ENCODE measurements around the gene LRP8. TPM values are rescaled to one million over a fixed set of nuclear protein-coding genes. Genes with fewer than 3 reads are reported as not detected.

LRP8 gene
- total RNA-seq, 1 experiment from 2014 or later, result 28.6 TPM

DNA sequence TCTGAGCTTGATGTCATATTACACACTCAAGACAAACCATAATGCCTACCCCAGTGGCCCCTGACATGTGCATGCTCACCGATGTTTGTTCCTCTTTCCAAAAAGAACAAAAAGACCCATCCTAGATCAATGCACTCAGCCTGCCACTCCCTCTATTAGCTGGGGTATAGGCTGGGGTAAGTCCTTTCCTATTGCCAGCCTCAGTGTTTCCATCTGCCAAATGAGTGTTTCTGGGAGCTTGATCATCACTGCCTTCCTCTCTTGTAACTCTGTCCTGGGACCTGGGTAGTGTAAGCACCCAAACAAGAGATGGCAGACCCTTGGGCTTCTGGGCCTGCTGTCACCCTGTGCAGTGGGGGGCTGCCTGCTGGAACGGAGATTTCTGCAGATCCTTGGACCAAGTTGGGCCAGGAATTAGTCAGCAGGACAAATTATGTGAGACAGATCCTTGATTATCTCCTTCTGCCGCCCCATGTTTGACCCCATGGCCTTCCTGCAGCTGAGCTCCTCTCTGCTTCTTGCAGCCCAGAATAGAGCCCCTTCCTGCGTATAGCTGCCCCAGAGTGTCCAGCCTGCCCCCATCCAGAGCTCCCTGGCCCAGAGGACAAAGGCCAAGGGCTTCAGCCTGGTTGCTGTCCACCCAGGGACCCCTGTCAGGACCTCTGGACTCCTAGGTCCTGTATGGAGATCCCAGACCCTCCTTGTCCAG lies 31.5 kb upstream of the LRP8 start:
- intact Hi-C loops (cut with micrococcal nuclease; ENCODE audit: unreplicated experiment) (no loop called here), in situ Hi-C loops (cut with HindIII; ENCODE audit: low pct_unique_long_range_greater_than_20kb, low sequenced_read_pairs) (no loop called here)
- DNase-seq (ENCODE audit: low read depth, low spot score) (no peak), ATAC-seq (no peak; the same call in 1 of the 2 replicates)
- no peak overlapping the region for H3K4me3 ChIP-seq (ENCODE audit: low read depth in 2 of 2, low read length in 2 of 2)
- H3K4me1 ChIP-seq (ENCODE audit: control insufficient read depth, insufficient read depth, low read length), result no peaks in the 10 kb centered on the region
- POLR2A ChIA-PET, result no interaction called here
- BruUV-seq (replicated peaks), result no TSS peak
- H3K27me3 ChIP-seq (ENCODE audit: control insufficient read depth, insufficient read depth, low read length), result peaks cover 12% of the 10 kb centered on the region
- H3K9me3 ChIP-seq (ENCODE audit: control insufficient read depth, insufficient read depth, low read depth, low read length), result no peaks in the 10 kb centered on the region
- H3K36me3 ChIP-seq (ENCODE audit: control insufficient read depth, insufficient read depth, low read length), result no peaks in the 10 kb centered on the region
- no peak overlapping the region for H3K27ac ChIP-seq (ENCODE audit: low read length)
- no peak for TF ChIP-seq REST (IDR thresholded peaks at IDR 0.05; ENCODE audit: insufficient read depth in 1 of 2, low read depth in 2 of 2, low read length in 1 of 2)
- TF ChIP-seq, protein P1, sequence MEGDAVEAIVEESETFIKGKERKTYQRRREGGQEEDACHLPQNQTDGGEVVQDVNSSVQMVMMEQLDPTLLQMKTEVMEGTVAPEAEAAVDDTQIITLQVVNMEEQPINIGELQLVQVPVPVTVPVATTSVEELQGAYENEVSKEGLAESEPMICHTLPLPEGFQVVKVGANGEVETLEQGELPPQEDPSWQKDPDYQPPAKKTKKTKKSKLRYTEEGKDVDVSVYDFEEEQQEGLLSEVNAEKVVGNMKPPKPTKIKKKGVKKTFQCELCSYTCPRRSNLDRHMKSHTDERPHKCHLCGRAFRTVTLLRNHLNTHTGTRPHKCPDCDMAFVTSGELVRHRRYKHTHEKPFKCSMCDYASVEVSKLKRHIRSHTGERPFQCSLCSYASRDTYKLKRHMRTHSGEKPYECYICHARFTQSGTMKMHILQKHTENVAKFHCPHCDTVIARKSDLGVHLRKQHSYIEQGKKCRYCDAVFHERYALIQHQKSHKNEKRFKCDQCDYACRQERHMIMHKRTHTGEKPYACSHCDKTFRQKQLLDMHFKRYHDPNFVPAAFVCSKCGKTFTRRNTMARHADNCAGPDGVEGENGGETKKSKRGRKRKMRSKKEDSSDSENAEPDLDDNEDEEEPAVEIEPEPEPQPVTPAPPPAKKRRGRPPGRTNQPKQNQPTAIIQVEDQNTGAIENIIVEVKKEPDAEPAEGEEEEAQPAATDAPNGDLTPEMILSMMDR (IDR thresholded peaks at IDR 0.05), result no peak
- TF ChIP-seq POLR2AphosphoS5 (IDR thresholded peaks at IDR 0.05; ENCODE audit: low read depth, low read length), result no peak
- TF ChIP-seq SIN3A (IDR thresholded peaks at IDR 0.05; ENCODE audit: borderline replicate concordance, insufficient read depth, low read depth, low read length), result no peak
- no peak for TF ChIP-seq TCF7L2 (IDR thresholded peaks at IDR 0.05; ENCODE audit: low read depth, low read length)
- CTCF ChIA-PET, result interaction anchor here (0.6 kb wide), 1 partner anchor 16 kb away, joined by 7 read pairs; no protein-coding TSS in a partner anchor

GRCh38 chr1:53356637-53357036 lies 28.8 kb upstream of the LRP8 start:
- no peak overlapping the region for H3K27ac ChIP-seq (ENCODE audit: low read length)
- no peaks in the 10 kb centered on the region for H3K4me1 ChIP-seq (ENCODE audit: control insufficient read depth, insufficient read depth, low read length)
- POLR2A ChIA-PET, result no interaction called here
- in situ Hi-C loops (cut with HindIII; ENCODE audit: low pct_unique_long_range_greater_than_20kb, low sequenced_read_pairs), result no loop called here
- no peak overlapping the region for H3K4me3 ChIP-seq (ENCODE audit: low read depth in 2 of 2, low read length in 2 of 2)
- H3K36me3 ChIP-seq (ENCODE audit: control insufficient read depth, insufficient read depth, low read length), result no peaks in the 10 kb centered on the region
- CTCF ChIA-PET, result no interaction called here
- H3K9me3 ChIP-seq (ENCODE audit: control insufficient read depth, insufficient read depth, low read depth, low read length), result no peaks in the 10 kb centered on the region
- ATAC-seq (no peak), DNase-seq (ENCODE audit: low read depth, low spot score) (no peak)
- intact Hi-C loops (cut with micrococcal nuclease; ENCODE audit: unreplicated experiment), result no loop called here
- peaks cover 12% of the 10 kb centered on the region for H3K27me3 ChIP-seq (ENCODE audit: control insufficient read depth, insufficient read depth, low read length)
- TF ChIP-seq POLR2AphosphoS5 (IDR thresholded peaks at IDR 0.05; ENCODE audit: low read depth, low read length) (no peak), REST (IDR thresholded peaks at IDR 0.05; ENCODE audit: insufficient read depth in 1 of 2, low read depth in 2 of 2, low read length in 1 of 2) (no peak), TCF7L2 (IDR thresholded peaks at IDR 0.05; ENCODE audit: low read depth, low read length) (no peak), SIN3A (IDR thresholded peaks at IDR 0.05; ENCODE audit: borderline replicate concordance, insufficient read depth, low read depth, low read length) (no peak)
- TF ChIP-seq, protein P1 (IDR thresholded peaks at IDR 0.05), result no peak
- no TSS peak for BruUV-seq (replicated peaks)
